Epithelial cell of proximal tubule (primary cell): Measurements from ENCODE around the gene CORO2B. TPM values are rescaled to one million over a fixed set of nuclear protein-coding genes. Genes with fewer than 3 reads are reported as not detected.

Experiments
- DNase-seq: peaks from one replicate; pipeline ENCODE4 v3.0.0-alpha.2; 2011; ENCODE audit warnings: low read depth
- H3K4me3 ChIP-seq: 2 replicates; pipeline ENCODE4 v1.5.1; 2011; ENCODE audit warnings: low read depth, mild to moderate bottlenecking, low read length
- CTCF ChIP-seq: conservative IDR thresholded peaks from 2 replicates; pipeline ENCODE4 v1.5.1; 2012; ENCODE audit warnings: low read depth, mild to moderate bottlenecking, low read length
- total RNA-seq: library from RNA; depleted of rRNA; stranded (reverse); fragments of >200 nt; gene quantifications from 2 replicates; pipeline ENCODE4 v1.2.3, GENCODE V29; 2015

Gene CORO2B
- total RNA-seq, 1 donor from 2014 or later = 18.3 TPM

- no peak for TF ChIP-seq CTCF
- H3K4me3 ChIP-seq = no peak overlapping the region
- DNase-seq = no peak
Measured at GRCh38 chr15:68672251-68672650, 93.5 kb downstream of the CORO2B start.

GRCh38 chr15:68672781-68673205 lies 94.0 kb downstream of the CORO2B start:
- TF ChIP-seq CTCF = peak; percentile 22
- H3K4me3 ChIP-seq = no peak overlapping the region
- DNase-seq = no peak

GRCh38 chr15:68674975-68675374 lies 96.2 kb downstream of the CORO2B start:
- TF ChIP-seq CTCF = no peak
- H3K4me3 ChIP-seq = no peak overlapping the region
- peak; percentile 30 for DNase-seq

DNA sequence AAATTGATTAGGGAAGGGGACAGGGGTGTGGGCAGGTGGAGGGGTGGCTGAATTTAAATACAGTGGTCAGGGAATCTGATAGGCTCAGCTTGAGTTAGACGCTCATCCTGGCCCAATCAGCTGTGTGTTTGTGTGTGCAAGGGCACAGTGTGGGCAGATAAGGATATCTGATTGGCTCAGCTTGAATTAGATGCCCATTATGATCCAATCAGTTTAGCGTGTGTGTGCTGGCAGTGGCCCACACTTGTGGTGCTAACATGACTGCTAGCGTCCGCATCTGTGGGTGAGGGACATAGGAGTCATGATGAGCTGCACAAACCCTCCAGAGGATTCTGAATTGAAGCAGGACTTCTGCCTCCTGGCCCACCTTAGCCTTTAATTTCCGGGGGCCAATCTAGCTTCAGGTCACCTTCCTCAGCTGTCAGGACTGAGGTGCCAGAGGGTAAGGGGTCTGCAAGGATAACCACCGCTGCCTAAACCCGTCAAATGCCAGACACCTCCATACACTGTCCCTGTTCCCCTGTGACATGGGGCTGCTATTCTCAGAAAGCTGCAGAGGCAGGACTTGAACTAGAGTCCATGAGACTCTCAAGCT lies 97.3 kb downstream of the CORO2B start:
- DNase-seq = no peak
- no peak for TF ChIP-seq CTCF
- no peak overlapping the region for H3K4me3 ChIP-seq

DNA sequence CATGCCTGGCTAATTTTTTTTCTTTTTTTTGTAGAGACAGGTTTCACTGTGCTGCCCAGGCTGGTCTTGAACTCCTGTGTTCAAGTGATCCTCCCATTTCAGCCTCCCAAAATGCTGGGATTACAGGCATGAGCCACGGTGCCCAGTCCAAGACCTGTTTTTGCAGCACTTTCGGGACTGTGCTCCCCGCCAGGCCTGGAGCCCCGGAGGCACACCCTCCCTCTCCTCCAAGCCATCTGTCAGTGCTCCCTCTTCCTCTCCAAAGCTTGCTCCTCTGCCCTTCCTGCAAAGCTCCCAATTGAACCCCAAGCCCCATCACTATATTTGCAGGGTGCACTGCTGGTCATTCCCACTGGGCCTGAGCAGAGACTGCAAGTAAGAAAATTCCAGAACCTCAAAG lies 98.1 kb downstream of the CORO2B start:
- TF ChIP-seq CTCF = no peak
- no peak overlapping the region for H3K4me3 ChIP-seq

GRCh38 chr15:68677996-68678395 lies 99.2 kb downstream of the CORO2B start:
- H3K4me3 ChIP-seq = no peak overlapping the region
- no peak for TF ChIP-seq CTCF
- DNase-seq = no peak

More for the DNA sequence above, 98.1 kb downstream of the CORO2B start:
- no peak for DNase-seq

GRCh38 chr15:68678746-68679145 lies 100.0 kb downstream of the CORO2B start:
- TF ChIP-seq CTCF = no peak
- H3K4me3 ChIP-seq = no peak overlapping the region
- DNase-seq = no peak
